GF-D8 (cell line): Measurements from ENCODE around the gene CCDC142.
"Not testable (repeated sequence)": the region's sequence is repeated elsewhere in the genome, so short reads cannot be mapped to it uniquely, and the experiment has no call there.

Experiments
- DNase-seq: peaks from one replicate; lab custom pipeline; 2025; lab: John Stamatoyannopoulos, UW

The CCDC142 gene

DNA sequence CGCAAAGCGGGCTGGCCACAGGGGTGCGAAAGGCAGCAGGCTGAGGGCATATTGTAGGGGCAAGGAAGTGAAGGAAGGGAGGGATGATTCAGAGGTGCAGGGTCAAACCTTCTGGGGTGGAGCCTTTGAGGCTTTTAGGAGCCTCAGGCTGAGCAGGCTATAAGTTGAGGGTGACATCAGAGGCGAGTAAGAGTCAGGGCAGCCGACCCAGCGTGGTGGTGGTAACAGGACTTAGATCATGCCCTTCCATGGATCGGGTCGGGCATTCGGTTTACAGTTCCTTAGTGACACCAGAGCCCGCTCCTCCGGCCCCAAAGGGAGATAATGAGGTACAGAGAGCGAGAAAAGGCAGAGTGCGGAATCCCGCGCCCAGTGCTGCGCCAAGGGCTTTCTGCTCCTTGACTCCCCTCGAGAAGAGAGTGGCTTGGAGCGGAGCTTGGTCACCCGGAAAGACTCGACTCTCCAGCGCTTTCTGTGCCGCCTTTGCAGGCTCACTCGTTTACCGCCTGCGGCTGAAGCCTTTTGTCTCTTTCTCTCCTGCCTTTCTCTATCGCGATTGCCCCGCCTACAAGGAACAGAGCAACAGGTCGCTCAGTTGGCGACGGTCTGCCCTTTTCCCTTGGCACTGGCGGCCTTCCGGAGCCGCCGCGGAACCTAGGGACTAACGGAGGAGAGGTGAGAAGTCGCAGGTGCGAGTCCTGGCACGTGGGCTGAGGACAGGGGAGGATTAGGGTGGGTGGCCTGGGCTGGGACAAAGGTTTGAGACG lies 15.9 kb upstream of the CCDC142 start:
- DNase-seq, result no peak

DNA sequence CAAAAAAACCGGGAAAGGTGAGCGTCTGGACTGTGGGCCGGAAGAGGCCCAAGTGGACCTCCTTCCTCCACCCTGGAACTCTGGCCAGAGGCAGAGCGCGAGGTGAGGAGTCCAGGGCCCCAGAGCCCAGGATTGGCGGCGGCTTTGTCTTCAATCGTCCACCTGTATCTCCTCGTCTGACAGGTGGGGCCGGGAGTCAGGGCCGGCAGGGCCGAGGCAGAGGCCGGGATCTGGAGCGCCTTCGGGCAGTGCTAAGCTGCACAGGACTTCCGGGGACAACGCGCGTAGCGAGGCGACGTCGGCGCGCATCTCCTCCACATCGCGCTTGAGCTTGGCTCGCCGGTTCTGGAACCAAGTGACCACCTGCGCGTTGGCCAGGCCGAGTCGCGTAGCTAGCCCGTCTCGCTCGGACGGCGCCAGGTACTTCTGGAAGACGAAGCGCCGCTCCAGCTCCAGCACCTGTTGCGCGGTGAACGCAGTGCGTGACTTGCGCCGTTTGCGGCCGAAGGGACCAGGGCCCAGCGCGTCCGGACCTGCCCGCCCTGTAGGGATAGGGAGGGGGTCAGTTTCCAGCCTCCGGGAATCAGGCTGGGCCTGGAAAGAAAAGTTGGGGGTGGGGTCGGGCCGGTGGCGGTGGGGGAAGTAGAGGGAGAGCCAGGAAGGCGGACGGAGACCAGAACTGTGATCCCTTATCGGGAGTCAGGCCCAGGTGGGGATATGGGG lies 15.1 kb upstream of the CCDC142 start:
- DNase-seq, result no peak

GRCh38 chr2:74496997-74497776 lies 14.4 kb upstream of the CCDC142 start:
- no peak for DNase-seq

GRCh38 chr2:74495440-74495839 lies 12.6 kb upstream of the CCDC142 start:
- DNase-seq, result no peak

- no peak for DNase-seq
These were observed 10.7 kb upstream of the CCDC142 start for GRCh38 chr2:74493546-74493945.

GRCh38 chr2:74491648-74492544 lies 9.1 kb upstream of the CCDC142 start:
- no peak for DNase-seq

DNA sequence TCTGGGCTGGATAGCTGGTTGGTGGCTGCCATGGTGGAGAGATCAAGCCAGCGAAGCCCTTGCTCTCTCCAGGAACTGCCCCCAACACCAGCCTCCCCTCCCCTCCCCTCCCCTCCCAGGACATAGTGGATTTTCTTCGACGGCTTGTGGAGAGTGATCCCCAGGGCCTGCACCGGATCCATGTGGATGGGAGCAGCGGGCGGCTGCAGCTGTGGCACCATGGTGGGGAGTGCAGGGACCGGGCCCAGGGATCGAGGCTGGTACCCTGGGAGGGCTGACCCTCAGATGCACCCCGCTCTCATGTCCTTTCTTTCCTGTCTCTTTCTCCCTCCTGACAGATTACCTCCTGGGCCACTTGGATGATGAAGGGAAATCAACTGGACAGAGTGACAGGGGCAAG lies 7.1 kb upstream of the CCDC142 start:
- no peak for DNase-seq

DNA sequence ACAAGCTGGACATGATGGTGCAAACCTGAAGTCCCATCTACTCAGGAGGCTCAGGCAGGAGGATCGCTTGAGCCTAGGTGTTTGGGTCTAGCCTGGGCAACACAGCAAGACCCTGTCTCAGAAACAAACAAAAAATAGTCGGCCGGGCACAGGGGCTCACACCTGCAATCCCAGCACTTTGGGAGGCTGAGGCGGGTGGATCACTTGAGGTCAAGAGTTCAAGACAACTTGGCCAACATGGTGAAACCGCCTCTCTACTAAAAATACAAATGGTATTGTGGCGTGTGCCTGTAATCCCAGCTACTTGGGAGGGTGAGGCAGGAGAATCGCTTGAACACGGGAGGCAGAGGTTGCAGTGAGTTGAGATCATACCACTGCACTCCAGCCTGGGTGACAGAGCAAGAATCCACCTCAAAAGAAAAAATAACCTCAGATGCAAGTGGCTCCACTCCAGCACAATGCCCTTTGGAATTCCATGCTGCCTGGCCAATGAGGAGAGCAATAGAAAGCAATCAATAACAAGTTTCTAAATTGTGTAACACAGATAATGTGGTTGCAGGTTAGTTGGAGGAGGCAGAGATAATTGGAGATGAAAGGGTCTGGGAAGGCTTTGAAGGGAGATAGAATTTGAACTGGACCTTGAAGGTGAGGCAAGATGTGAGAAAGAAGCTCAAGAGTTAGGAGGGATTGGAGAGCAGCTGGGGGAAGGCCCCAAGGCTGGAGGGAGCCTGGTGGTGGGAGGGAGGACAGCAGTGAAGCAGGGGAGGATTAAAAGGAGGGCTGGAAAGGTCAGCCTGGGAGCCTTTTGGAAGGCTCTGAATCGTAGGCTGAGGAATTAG lies 6.1 kb upstream of the CCDC142 start:
- no peak for DNase-seq

- DNase-seq, result no peak
These were observed 3.3 kb upstream of the CCDC142 start for GRCh38 chr2:74486141-74486540.

DNA sequence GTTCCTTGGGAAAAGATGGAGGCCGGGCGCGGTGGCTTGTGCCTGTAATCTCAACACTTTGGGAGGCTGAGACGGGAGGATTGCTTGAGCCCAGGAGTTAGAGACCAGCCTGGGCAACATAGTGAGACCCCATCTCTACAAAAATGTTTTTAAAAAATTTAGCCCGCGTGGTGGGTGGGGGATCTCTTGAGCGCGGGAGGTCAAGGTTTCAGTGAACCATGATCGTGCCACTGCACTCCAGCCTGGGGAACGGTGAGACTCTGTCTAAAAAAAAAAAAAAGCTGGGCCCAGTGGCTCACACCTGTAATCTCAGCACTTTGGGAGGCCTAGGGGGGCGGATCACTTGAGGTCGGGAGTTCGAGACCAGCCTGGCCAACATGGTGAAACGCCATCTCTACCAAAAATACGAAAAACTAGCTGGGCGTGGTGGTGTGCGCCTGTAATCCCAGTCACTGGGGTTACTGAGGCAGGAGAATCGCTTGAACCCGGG lies 922 bp upstream of the CCDC142 start:
- not testable (repeated sequence) for DNase-seq

GRCh38 chr2:74481961-74482800 lies 617 bp downstream of the CCDC142 start:
- DNase-seq, result peak; percentile 31

DNA sequence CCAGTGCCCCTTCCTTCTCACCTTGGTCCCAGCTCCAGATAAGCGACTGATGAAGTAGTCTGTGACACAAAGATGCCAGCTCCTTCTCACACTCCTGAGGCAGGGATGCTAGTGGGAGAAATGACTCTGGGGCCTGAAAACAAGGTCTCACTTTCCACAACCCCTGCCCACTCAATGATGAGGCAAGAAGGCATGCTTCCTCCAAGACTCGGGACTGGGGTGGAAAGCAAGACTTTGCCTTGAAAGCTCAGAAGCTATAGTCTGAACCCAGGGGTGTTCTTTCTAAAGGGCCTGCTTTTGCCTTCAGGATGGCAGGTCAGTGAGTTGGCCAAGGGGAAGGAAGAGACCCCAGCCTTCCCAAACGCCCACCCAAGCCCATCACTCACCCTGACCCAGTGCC lies 1.4 kb downstream of the CCDC142 start:
- no peak for DNase-seq

DNA sequence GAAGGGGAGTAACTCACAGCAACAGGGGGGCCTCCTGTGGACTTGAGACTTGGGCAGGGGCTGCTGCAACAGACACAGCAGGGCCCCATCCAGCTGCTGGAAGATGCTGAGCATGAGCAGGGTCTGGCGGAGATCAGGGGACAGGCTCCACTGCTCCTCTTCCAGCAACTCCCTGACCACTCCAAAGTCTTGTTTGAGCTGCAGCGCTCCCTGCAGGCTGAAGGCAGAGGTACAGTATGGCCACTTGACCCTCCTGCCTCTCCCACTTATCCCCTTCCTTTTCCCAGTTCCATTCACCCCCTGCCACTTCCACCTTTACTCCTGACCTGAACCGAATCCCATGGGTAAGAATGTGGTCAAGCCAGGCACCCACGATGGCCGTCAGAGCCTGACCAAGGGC lies 7.9 kb downstream of the CCDC142 start:
- DNase-seq, result no peak

GRCh38 chr2:74474481-74474880 lies 8.3 kb downstream of the CCDC142 start:
- no peak for DNase-seq

DNA sequence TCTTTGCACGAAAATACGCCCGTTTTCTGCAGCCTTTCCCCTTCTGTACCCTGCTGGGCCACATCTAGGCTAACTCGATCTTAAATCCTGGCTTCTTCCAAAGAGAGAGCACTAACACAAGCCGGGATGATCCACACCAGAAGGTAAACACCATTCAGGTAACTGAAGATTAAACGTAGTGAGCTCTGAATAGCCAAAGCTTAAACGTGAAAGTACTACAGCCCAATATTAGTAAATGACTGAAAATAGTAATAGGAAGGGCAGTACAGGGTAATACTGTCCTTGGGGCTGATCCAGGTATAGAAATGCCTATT lies 9.9 kb downstream of the CCDC142 start:
- no peak for DNase-seq

GRCh38 chr2:74472086-74472944 lies 10.5 kb downstream of the CCDC142 start, which contains the start of gene MRPL53:
Gene MRPL53 (minus strand): TSS chr2:74472680. CDS start chr2:74472660, 20 bp downstream.
- peak; percentile 87 for DNase-seq

DNA sequence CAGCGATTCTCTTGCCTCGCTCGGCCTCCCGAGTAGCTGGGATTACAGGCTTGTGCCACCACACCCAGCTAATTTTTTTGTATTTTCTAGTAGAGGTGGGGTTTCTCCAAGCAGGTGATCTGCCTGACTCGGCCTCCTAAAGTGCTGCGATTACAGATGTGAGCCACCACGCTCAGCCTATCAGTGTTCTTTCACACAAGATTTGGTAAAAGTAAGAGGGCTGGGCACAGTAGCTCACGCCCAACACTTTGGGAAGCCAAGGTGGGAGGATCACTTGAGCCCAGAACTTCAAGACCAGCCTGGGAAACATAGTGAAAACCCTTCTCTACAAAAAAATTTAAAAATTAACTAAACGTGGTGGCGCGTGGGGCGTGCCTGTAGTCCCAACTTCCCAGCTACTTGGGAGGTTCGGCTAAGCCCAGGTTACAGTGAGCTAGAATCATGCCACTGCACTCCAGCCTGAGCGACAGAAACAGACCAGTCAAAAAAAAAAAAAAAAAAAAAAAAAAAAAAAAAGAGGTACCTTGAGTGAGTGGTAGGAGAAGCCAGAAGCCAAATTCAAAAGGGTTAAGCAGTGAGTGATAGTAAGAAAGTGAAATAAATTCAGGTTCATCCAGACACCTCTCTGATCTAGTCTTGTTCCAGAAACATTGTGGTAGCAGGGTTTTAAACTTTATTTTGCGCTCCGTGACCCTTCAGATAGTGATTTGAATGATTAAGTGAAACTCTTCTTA lies 11.3 kb downstream of the CCDC142 start:
- no peak for DNase-seq

DNA sequence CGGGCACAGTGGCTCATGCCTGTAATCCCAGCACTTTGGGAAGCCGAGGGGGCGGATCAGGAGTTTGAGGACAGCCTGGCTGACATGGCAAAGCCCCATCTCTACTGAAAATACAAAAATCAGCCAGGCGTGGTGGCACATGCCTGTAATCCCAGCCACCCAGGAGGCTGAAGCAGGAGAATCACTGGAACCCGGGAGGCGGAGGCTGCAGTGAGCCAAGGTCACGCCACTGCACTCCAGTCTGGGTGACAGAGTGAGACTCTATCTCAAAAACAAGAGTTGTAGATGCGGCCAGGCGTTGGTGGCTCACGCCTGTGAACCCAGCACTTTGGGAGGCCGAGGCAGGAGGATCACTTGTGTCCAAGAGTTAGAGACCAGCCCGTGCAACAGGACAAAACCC lies 12.1 kb downstream of the CCDC142 start:
- DNase-seq, result not testable (repeated sequence)
